HG03571 (cell line): ENCODE results near the gene FBXO44.
A peak's percentile ranks its signal among the peaks of the same experiment; 100 is the strongest.

Experiments
- ATAC-seq: cut with Tn5 transposase; IDR thresholded peaks from one replicate; pipeline ENCODE4 v1.9.1; 2021; ENCODE audit not compliant: unreplicated experiment

FBXO44 gene

DNA sequence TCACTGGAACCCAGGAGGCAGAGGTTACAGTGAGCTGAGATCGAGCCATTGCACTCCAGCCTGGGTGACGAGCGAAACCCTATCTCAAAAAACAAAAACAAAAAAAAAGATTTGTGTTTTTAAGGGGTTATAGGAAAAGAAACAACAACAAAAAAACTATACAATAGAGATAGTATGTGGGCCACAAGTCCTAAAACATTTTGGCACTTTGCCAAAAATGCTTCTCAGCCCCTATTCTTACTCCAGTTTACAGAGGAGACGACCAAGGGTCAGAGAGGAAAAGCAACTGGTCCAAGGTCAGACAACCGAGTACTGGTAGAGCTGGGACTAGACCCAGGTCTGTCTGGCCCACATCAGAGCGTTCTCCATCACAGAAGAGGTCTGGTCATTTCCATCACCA lies 3.0 kb downstream of the FBXO44 start:
- ATAC-seq, result no peak

DNA sequence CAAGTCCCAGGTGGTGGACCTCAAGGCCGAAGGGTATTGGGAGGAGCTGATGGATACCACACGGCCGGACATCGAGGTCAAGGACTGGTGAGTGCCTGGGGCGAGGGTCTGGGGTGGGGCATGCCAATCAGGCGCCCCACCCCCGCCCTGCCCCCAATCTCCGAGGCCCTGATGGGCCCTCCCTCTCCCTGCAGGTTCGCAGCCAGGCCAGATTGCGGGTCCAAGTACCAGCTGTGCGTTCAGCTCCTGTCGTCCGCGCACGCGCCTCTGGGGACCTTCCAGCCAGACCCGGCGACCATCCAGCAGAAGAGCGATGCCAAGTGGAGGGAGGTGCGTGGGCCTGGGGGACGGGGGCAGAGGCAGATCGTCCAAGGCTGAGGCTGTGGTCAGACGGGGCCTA lies 3.9 kb downstream of the FBXO44 start:
- no peak for ATAC-seq

DNA sequence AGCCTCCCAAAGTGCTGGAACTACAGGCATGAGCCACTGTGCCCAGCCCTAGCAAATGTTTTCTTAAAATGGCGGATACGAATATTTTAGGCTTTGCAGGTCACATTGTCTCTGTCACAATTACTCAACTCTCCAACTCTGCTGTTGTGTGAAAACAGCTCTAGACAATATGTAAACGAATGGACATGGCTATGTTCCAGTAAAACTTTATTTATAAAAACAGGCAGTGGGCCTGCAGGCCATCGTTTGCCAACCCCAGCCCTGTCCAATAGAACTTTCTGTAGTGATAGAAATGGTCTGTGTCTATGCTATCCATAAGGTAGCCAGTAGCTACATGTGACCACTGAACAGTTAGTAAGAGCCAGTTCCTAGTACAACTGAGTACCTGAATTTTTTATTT lies 5.1 kb downstream of the FBXO44 start:
- ATAC-seq, result no peak

DNA sequence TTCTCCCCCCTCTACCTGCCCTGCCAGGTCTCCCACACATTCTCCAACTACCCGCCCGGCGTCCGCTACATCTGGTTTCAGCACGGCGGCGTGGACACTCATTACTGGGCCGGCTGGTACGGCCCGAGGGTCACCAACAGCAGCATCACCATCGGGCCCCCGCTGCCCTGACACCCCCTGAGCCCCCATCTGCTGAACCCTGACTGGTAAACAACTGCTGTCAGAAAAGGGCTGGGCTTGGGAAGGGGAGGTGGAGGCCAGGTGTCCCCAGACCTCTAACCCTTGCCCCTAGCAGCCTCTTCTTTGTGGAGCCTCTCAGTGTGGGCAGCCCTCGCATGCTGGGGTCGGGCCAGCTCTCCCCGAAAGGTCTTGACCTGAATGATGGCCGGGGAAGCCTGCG lies 6.4 kb downstream of the FBXO44 start:
- no peak for ATAC-seq

DNA sequence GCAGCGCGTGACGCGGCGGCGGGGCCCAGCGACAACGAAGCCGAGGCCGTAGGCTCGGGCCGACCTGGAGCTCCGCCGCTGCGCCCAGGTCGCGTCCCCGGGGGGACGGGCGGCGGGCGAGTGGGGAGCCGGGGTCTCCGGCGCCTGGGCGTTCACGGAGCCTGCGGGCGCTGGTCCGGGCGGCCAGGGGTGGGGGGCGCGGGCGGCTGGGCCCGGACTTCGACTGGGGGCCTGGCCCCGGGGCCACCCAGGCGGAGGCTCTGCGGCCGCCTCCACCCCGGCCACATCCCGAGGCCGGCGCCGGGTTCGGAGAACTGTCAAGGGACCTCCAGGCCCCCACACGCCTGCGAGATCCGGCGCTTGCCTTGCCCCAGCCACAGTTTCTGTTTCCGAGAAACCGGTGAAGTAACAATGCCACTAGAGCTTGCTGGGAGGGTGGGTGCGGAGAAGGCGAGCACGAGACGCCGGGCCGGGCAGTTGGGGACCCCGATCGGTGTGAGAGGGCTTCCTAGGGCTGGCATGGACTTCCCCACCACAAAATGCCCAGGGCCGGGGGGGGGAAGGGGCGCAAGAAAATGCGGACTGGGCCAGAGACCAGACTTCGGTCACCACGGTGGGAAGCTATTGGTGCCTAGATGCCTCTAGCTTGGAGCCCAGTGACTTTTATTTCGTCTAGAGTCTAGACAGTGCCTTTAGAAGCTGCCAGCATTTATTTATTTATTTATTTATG lies 9.8 kb downstream of the FBXO44 start:
- peak; percentile 44 for ATAC-seq

DNA sequence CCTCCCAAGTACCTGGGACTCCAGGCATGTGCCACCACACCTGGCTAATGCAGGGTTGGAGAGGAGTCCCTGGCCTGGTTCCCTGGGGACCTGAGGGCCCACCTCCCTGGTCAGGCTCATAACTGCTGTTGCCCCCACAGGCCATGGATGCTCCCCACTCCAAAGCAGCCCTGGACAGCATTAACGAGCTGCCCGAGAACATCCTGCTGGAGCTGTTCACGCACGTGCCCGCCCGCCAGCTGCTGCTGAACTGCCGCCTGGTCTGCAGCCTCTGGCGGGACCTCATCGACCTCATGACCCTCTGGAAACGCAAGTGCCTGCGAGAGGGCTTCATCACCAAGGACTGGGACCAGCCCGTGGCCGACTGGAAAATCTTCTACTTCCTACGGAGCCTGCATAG lies 13.8 kb downstream of the FBXO44 start:
- ATAC-seq, result no peak

DNA sequence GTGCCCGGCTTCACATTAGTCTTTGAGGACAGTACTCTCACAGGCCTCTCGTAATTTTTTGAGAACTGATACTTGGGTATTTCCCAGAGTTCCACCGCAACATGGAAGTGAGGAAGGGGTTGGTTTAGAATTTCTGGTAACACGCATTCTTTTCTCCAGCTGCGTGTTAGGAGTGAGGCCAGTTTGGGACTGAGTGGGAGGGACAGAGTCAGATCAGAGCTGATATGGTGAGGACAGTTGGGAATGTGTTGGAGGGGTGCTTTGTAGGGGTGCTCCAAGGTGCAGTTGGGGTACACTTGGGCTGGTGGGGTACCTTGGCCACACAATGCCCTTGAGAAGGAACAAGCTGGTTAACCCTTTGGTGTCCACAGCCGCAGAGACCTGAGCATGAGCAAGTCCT lies 16.1 kb downstream of the FBXO44 start:
- ATAC-seq, result no peak

DNA sequence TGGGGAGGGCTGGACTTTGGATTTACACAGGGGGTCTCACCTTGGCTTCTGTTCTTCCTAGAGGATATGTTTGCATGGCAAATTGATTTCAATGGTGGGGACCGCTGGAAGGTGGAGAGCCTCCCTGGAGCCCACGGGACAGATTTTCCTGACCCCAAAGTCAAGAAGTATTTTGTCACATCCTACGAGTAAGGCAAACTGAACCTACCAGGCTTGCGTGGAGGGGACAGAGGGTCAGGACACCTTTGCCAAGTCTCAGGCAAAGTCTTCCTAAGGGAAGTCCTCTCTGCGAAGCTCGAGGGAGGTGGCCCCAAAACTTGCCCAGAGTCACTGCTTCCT lies 16.5 kb downstream of the FBXO44 start:
- ATAC-seq, result no peak

DNA sequence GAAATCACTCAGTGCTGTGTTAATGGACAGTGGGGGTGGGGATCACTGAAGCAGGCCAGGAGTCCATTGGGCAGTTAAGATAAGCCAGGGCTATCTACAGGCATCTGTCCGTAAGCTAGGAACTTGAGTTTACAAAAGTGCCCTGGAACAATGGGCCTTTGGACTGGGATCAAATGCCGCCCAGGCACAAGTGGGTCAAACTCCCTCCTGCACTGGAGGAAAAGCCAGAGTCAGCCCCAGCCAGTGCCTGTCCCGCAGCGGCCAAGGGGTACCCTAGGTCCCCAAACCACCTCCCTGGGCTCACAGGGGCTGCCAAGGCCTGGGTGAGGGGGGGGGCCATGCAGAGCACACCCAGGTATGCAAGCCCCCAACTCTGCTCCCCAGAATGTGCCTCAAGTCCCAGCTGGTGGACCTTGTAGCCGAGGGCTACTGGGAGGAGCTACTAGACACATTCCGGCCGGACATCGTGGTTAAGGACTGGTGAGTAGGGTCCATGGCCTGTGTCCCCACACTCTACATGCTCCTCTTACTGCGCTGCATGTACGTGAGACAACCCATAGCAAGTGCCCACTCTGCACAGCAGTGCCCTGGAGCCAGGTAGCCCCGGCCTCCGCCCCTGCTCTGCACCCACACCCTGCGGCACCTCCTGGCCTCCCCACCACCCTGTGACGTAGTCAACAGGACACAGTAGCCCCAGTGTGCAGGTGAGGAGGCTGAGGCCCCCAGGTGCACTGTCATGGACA lies 17.0 kb downstream of the FBXO44 start:
- ATAC-seq, result no peak

DNA sequence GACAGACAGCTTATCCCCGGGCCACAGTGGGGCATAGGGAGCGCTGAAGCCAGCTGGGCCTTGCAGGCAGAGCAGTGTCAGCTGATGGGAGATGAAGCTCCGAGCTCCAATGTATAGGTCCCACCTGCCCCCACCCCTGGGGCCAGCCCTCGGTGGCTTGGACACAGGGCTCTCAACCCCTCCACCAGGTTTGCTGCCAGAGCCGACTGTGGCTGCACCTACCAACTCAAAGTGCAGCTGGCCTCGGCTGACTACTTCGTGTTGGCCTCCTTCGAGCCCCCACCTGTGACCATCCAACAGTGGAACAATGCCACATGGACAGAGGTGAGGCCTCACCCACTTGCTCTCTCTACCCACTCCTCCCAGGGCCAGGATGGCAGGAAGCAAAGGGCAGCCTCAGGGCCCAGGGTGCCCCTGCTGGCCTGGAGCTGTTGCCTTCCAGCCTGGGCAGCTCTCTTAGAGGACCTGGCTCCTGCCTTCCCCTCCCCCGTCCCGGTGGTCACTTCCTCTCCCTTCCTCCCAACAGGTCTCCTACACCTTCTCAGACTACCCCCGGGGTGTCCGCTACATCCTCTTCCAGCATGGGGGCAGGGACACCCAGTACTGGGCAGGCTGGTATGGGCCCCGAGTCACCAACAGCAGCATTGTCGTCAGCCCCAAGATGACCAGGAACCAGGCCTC lies 18.6 kb downstream of the FBXO44 start:
- ATAC-seq, result no peak

DNA sequence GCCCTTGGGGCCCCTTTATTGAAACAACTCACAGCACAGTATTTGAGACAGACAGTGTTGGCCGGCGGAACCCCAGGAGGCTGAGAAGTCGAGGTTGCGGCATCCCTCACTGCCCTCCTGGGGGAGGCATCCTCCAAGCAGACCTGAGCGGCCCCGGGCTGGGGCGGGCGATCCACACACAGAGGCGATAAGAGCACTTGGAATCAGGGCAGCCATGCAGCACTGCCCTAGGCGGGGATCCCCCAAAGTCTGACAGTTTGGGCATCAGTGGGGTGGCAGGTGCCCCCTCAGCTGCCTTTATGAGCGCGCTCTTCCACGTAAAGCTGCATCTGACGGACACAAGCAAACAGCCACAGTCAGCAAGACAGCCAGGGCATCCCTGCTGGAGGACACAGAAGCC lies 19.8 kb downstream of the FBXO44 start:
- no peak for ATAC-seq

DNA sequence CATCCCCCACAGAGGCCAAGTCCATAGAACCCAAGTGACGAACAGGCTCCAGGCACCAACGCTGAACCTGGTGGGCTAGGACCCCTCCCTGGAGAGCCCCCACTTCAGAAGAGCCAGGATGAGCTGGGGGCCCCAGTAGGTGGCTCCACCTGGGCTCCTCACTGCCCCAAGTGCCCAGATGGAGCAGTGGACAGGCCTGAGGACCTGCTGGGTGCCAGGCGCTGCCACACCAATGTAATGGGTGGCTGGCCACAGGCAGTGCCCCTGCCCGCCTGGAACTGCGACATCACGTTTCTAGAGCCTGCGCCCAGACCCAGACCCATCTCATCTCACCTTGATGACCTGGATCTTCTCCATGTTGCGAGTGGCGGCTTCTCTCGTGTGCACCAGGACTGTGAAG lies 20.6 kb downstream of the FBXO44 start:
- ATAC-seq, result no peak

DNA sequence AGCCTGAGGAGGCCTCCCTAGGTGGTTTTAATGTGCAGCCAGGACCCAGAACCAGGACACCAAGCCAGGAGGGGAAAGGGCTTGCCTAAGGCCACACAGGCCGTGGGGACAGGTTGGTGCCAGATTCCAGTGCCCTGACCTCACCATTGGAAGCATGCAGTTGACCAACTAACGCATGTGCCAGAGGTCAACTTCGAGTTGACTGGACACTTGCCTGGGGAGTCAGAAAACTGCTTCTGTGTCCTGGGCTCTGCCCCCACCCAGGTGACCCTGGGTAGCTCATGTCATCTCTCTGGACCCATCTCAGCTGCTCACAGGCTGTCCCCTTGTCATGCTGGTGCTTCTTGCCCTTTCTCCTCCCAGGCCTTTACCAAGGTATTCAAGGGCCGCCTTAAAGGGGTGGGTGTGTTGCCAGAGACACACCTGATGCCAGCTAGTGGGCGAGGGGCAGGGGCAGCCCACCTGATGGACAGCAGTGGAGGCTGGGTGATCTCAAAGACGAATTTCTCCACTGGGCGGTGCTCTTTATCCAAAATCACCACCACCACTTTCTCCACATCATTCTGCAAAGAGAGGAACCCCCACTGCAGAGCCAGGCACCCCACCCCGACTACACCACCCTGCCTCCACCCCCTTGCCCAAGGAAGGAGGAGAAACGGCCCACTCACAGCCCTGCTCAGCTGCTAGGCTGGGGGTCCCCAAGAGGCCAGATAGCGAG lies 21.9 kb downstream of the FBXO44 start:
- no peak for ATAC-seq

DNA sequence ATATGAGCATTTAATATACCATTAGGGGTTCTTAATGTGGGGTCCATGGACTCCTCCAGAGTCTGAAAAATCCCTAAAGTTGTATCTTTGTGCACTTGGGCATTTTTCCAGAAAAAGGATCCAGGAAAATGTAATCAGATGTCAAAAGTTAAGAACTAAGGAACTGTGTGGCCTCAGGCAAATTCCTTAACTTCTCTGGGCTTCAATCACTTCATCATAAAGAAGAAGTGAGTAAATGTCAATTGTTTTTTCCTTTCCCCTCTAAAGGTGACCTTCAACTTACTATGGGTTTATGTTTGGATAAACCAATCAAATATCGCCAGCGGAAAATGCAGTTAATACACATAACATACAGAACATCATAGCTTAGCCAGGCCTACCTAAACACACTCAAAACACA lies 23.8 kb downstream of the FBXO44 start:
- no peak for ATAC-seq

DNA sequence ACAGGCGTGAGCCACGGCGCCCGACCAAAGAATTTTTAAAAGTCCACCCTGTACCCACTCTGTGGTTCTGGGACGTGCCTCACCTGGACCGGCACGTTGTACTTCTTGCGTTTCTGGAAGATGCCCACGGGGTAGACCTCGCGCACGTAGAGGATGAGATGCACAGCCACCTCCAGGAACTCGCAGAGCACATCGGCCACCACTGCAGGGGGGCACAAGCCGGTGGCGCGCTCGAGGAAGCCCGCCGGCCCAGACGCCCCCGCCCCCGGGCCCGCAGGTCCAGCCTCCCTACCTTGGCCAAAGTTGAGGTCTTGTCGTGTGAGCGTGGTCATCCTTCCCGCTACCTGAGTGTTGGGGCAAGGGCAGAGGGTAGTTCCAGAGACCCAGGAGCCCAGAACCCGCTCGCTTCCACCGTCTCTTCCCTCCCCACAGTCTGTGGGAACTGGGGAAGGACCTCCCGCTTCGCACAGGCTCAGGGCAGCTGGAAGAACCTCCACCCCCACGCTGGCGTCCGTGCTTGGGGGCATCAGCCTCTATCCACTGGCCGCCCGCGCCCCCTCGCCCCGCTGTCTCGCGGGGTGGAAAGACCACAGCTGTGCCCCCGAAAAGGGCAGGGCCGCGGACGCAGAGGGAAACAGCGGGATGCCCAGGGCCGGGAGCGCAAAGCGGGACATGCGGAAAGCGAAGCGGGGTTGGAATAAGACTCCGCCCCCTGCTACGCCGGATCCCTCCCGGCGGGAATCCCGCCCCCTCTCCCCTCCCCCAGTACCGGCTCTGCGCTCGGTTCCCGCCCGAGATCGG lies 25.8 kb downstream of the FBXO44 start:
- ATAC-seq, result peak; percentile 16

DNA sequence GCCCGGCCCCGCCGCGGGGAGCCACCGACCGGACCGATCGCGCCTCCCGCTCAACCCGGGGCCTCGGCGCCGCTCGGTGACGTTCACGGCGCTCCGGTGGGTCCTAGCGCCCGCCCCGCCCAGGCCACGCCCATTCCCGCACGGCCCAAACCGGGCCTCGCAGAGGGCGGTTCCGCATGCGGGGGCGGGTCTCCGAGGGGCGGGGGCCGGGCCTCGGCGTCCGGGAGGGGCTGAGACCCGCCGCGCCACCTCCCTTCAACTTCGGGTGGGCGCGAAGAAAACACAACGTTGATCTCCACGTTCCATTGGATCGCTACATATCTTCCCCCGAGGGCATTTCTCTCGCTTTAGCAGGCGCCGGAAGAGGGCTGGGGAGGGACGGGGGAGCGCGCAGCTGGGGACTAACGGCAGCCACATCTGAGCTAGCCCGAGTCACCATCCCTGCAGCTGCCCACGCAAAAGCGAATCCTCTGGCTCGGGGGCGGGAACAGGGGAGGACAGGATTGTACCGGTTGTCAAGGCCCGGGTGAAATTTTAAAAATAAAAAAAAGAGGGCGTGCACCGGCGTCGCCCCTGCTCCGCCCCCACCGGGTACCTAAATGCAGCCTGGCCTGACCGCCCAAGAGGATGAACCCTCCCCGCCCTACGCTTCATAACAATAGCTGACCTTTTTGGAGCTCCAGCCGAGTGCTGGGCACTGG lies 26.5 kb downstream of the FBXO44 start, which contains the start of gene MAD2L2:
MAD2L2 (minus strand) TSS at position 78 of the 701 bp plus-strand sequence. CDS start 547 bp downstream, outside the sequence.
- ATAC-seq, result peak; percentile 77

DNA sequence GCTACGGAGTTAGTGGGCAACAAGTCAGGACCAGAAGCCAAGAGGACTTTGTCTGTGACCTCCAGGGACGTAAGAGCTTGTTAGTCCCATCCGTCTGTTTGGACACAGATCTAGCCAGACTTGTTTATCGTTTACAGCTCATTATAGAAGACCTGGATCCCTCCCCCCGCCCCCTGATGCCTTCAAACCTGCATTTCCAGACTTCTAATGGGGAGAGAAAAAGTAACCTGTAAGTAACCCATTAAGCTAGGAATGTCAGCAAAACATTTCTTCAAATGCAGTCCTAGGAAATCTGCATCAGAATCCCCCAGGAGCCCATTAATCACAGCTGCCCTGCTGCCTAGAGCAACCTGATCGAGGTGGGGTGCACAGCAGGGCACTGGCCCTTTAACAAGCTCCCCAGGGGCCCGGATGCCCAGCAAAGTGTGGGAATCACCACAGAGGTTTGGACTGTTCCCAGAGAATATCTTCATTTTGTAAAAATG lies 27.7 kb downstream of the FBXO44 start:
- ATAC-seq, result no peak

DNA sequence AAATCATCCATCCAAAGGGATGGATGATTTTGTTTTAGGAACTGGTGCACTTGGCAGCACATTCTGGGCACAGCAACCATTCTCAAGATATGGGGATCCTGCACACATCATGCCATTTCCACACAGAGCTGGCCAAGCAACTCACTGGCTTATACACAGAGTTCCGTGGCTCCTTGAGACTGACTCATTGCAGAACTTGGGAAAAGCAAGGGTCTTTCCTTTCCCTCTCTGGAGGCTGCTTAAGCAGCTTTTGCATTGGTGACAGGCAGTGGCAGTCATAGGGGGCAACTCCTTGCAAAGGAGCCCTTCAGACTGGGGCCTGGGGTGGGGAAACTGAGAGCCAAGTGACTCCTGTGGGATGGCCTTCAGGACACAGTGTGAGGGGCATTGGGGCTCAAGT lies 28.1 kb downstream of the FBXO44 start:
- ATAC-seq, result no peak

DNA sequence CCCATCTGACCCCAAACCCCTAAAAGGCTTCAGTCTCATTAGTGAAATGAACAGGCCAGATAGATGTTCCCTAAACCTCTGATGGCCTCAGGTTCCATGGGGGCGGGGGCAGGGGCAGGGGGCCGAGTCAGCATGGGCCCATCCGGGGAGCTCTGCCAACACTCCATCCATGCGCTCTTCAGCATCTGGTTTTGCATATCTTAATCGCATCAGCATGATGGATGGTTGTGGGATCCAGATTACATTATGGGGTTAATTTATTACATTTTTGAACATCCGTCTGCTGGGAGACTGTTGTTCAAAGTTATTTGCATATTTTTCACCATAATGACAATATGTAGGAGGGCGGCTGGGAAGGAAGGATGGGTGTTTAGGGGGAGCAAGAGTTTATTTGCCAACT lies 29.4 kb downstream of the FBXO44 start:
- ATAC-seq, result no peak

DNA sequence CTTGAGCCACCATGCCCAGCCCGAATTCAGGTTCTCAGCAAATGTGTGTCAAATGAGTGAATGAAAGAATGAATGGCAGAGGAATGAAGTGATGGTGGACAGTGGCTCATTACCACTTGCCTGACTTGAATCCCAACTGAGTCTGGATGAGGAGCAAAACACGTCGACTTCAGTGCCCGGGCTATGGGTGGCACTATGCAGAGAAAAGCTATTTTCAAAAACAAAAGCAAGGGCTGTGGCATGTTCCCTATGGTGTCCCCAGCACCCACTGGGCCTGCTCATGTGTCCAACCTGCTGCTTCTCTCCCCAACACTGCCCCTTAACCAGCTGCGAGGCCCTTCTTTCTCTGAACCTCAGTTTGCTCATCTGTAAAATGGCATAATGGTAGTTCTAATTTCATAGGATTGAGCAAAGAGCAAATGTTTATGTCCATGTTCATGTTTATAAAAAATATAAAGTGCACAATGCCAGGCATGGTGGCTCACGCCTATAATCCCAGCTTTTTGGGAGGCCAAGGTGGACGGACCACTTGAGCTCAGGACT lies 30.6 kb downstream of the FBXO44 start:
- no peak for ATAC-seq
